Measurements from ENCODE around the gene RGS11.
"Not testable (repeated sequence)": the region's sequence is repeated elsewhere in the genome, so short reads cannot be mapped to it uniquely, and the experiment has no call there.

The RGS11 gene

DNA sequence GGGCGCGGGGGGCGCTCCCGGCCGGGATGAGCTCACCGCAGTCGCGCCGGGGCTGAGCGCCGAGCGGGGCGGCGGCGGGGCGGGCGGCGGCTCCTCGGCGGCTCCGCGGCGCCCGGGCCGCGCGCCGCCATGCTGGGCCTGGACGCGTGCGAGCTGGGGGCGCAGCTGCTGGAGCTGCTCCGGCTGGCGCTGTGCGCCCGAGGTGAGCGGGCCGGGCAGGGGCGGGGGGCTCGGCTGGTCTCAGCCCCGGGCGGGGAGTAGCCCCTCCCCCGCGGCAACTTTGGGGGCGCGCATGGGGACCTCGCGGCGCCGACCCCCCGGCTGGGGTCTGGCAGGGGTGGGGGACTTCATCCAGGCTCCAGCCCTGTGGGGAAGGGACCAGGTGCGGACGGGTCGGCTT lies 4.8 kb upstream of the RGS11 start, which contains the start of gene ARHGDIG:
Gene ARHGDIG (plus strand): TSS at position 40 of the 400 bp plus-strand sequence. CDS start 90 bp downstream, at position 130.
- DNase-seq (ENCODE audit: low spot score): peak; percentile 67

GRCh38 chr16:280005-280460 lies 4.3 kb upstream of the RGS11 start:
- DNase-seq (ENCODE audit: low spot score): no peak

DNA sequence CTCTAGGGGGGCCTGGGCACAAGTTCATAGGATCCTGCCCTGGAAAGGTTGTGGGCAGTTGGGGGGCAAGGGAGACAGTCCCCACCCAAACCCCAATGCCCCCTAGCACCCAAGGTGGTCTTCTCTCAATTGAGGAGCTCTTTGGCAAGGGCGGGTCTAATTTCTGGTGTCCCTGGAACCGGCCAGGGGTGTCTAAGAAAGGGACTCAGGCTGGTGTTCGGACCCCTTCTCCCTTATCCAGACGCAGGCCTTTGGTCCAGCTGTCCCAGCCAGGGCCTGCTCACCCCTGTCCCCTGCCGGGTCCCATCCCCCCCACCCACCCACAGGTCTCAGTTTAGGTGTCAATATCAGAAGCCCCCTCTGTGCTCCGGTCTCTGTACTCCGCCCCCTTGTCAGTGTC lies 3.8 kb upstream of the RGS11 start:
- DNase-seq (ENCODE audit: low spot score): no peak

- DNase-seq (ENCODE audit: low spot score): no peak
Observed at GRCh38 chr16:278863-279366, 3.2 kb upstream of the RGS11 start.

GRCh38 chr16:276426-277077 lies 808 bp upstream of the RGS11 start:
- DNase-seq (ENCODE audit: low spot score): no peak

GRCh38 chr16:275041-275641 lies 603 bp downstream of the RGS11 start:
- DNase-seq (ENCODE audit: low spot score): peak; percentile 53

GRCh38 chr16:273547-274421 lies 2.0 kb downstream of the RGS11 start:
- no peak for DNase-seq (ENCODE audit: low spot score)

DNA sequence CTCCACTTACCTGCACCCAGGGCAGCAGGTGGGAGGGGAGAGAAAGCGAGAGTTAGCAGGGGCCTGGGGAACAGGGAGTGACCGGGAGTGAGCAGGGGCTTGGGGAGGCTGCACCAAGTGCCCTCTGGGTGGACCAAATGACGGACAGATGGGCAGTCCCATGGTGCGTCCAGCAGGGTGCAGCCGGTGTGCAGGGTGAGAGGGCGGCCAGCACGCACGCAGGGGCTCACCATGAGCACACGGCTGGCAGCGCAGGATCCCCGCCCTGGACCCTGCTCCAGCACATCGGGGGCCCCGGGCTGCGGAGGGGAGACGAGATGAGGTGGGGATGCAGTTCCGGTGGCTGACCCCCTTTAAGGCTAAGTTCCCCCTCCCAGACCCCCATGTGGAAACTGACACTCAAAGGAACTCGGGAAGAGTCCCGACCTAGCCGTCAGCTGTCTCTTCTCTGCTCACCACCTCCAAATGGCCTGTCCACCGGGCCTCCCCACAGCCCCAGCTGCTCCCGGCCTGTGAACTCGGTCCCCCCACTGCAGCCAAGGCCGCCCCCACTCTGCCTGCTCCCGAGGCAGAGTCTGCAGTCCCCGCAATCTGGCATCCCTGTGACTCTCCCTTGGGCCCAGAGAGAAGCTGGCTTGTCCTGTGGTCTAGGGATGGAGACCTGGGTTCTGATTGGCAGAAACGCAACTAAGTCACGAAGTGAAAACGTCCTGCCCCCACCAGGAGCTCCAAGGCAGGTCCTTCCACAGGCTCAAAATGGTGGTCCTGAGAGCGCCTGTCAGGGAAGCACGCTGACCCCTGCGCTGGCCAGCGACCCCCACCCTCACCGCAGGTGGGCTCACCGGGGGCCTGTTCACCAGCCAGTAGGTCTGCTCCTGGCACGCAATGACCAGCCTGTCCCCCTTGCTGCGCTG lies 2.9 kb downstream of the RGS11 start:
- DNase-seq (ENCODE audit: low spot score): no peak

DNA sequence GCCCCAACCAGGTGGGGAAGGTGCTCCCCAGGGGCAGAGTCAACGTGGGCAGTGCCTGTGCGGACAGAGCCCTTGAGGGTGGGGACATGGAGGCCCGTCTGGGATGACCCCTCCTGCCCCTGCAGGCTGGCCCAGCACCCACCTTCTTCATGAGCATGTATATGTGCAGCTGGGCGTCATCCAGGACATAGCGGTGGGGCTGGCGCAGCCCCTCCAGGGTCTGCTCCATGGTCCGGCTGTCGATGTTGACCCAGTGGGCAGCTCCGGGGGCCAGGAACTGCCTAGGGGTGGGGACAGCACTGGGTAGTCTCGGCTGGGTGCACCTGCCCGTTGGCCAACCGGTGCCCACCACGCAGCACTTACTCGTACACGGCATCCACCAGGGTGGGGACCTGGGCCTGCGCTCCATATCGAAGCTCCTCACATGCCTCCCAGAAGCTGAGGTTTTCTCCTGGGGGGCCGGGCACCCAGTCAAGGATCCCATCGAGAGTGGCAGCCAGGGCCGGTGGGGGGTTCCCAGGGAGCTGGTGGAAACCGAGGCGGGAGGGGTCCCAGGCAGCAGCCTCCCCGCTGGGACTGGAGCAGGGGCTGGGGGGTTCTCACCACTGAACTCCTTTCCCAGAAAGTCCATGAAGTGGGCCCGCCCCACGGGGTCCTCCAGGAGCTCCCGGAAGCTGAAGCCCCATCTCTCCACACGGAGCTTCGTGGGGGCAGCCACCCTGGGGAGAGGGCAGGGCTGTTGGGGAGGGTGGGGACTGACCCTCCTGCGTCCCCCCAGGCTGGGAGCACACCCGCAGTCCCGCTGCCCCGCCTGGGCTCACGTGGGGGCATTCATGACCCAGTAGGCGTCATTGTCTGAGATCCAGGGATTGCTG lies 5.1 kb downstream of the RGS11 start:
- DNase-seq (ENCODE audit: low spot score): no peak

- no peak for DNase-seq (ENCODE audit: low spot score)
Observed at GRCh38 chr16:269061-269796, 6.5 kb downstream of the RGS11 start.

GRCh38 chr16:268141-269053 lies 7.3 kb downstream of the RGS11 start:
- no peak for DNase-seq (ENCODE audit: low spot score)

- not testable (repeated sequence) for DNase-seq (ENCODE audit: low spot score)
Observed at GRCh38 chr16:267562-267961, 8.2 kb downstream of the RGS11 start.

DNA sequence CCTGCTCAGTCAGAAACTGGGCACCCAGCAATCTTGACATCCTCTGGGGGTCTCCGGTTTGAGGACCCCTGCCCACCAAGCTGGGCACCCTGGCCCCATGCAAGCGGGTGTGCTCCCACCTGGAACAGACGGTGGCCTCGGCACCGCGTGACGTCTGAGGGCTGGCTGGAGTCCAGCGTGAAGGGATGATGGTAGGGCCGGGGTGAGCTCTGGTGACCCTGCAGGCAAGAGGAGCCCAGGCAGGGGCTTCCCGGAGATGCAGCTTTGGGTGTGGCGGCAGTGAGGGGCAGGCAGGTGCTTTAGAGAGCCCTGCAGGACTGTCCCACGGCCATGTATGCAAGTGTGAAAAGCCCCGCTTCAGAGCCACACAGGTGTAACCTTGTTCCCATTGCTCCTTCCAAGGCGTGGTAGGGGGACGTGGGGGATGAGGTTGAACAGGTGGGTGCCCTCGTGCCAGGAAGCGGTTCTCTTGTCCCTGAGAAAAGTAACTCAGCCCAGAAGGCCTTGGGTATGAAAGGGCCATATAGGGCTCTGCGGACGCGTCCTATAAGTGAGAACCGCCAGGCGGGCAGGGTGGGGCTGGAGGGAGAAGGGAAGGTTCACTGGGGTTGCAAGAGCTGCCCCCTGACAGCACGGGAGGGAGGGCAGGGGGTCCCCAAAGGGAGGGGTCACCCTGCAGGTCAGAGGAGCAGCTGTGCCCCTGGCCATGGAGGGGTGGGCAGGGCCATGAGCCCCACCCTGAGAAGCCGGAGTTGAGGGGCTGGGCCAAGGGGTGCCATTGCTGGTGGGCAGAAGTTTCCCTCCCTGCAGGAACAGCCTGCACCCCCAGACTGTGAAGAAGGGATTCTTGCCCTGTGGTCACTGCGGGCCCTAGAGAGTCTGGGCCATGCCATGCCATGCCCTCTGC lies 9.2 kb downstream of the RGS11 start:
- DNase-seq (ENCODE audit: low spot score): no peak

GRCh38 chr16:265711-266110 lies 10.0 kb downstream of the RGS11 start:
- no peak for DNase-seq (ENCODE audit: low spot score)

DNA sequence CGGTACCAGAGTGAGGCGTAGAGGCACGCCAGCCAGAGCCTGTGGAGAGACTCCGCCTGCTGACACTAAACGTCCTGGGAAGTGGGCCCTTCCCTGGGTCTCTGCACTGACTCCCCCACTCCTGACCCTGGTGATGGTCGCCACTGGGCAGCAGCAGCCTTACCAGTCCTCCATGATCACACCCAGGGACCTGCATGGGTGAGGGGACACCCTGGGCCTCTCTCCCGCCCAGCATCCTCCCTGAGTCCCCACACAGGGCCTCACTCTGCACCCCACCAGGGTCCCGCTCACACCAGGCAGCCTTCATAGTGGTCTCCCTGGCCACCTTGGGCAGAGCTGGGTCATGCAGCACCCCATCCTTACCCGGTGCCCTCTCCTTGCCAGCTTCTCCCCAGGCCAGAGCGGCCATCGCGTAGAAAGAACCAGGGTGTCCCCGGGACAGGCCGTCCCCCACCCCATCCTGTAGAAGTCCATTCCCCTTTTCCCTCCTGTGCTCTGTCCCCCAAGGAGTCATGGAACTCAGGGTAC lies 10.7 kb downstream of the RGS11 start:
- DNase-seq (ENCODE audit: low spot score): no peak

GRCh38 chr16:264440-264951 lies 11.2 kb downstream of the RGS11 start:
- no peak for DNase-seq (ENCODE audit: low spot score)

DNA sequence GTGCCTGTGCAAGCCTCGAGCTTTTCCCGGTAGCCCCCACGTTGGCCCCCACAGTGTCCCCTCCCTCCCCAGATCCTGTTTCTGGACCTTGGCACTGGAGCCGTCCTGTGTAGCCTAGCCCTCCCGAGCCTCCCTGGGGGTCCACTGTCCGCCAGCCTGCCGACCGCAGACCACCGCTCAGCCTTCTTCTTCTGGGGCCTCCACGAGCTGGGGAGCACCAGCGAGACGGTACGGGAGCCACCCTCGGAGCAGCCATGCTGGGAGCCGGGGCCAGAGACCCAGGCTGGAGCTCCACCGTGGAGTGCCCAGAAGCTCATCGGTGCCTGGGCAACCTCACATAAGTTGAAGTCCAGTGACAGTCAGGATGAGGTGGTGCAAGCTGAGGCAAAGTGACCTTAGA lies 11.8 kb downstream of the RGS11 start:
- no peak for DNase-seq (ENCODE audit: low spot score)
